Activated CD4-positive, alpha-beta T cell treated with anti-CD3 and anti-CD28 coated beads, Interleukin-2, amount 50 U/mL, for 48 hours (primary cell): Measurements from ENCODE around the gene CNN2.
A peak's percentile ranks its signal among the peaks of the same experiment; 100 is the strongest.

Experiments
- DNase-seq, 2 experiments: peaks; one replicate each; pipeline ENCODE4 v3.0.0-alpha.2; 2020

CNN2 gene

DNA sequence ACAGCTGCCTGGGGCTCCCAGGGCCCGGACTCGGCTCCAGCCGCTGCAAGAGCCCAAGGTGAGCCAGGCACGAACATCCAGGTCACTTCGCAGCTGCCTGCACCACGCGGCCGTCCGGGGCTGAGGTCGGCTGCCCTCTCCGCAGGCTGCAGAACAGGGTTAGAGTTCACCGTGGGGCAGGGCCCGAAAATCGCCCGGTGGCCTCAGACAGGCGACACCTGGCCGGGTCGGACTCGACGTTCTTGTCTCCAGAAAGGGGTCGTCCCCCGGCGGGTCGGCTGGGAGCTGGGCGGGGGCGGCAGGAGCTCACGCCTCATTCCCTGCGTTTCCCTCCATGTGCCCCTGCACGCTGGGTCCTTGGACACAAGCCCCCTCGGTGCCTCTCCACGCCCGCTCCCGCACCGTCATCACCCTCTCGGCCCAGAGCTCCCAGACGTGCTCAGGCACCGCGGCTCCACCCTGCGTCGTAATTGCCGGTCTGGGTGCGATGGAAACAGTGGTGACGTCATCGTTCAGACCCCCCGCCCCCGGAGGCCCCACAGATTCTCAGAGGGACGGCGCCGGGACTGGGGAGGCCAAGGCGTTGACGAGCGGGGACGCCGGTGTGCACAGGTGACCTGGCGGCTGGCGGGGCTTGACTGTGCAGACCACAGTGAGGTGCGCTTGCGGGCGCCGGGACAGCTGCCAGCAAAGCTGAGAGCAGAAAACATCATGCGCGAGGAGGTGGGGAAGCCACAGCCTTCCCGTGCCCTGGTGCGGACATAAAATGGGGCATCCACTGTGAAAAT, 30.2 kb upstream of the CNN2 start:
- DNase-seq: peak; percentile 70 to 73

DNA sequence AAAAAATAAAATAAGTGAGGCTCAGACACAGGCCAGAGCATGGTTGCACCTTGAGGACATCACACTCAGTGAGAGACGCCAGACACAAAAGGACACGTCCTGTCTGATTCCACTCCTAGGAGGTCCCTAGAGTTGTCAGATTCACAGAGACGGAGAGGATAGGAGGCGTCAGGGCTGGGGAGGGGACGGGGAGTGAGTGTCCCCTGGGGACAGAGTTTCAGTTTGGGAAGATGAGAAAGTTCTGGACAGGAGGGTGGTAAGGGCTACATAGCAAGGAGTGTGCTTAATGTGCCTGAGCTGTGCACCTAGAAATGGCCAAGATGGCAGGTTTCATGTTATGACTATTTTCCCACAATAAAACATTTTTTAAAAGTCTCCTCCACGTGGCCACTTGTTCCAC, 28.3 kb upstream of the CNN2 start:
- DNase-seq: no peak

DNA sequence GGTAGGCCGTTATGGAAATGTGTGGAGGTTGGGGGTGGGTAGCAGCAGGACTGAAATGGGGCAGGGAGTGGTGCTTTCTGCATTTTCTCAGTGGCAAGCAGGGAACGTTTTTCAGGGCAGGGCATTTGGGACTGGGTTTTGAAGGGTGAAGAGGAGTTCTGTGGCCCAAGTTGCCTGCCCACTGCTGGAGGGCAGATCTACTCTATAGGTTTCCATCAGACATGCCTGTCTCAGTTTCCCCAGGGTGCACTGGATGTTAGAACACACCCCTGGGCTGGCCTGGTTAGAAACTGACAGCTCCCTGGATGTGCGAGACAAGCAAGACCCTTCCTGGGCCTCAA, 27.1 kb upstream of the CNN2 start:
- DNase-seq: no peak

DNA sequence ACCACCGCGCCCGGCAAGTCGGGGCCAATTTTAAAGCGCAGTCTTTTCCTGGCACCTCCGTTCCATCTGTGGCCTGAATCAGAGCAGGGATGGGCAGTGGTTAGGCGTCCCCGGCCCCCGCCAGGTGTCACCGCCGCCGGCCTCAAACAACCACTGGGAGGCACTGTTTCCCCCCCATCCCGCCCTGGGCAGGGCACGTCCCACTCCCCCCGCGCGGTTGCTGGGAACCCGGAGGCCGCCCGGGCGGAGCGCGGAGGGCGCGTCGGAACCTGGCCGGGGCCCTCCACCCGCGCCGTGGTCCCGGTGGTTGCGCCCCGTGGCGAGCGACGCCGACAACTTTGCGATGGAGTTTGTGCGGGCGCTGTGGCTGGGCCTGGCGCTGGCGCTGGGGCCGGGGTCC, 26.3 kb upstream of the CNN2 start, which contains the start of gene GRIN3B:
TSS of gene GRIN3B (plus strand) at position 325 of the 400 bp plus-strand sequence. CDS start at position 344, 19 bp downstream.
- peak; percentile 80 to 83 for DNase-seq

DNA sequence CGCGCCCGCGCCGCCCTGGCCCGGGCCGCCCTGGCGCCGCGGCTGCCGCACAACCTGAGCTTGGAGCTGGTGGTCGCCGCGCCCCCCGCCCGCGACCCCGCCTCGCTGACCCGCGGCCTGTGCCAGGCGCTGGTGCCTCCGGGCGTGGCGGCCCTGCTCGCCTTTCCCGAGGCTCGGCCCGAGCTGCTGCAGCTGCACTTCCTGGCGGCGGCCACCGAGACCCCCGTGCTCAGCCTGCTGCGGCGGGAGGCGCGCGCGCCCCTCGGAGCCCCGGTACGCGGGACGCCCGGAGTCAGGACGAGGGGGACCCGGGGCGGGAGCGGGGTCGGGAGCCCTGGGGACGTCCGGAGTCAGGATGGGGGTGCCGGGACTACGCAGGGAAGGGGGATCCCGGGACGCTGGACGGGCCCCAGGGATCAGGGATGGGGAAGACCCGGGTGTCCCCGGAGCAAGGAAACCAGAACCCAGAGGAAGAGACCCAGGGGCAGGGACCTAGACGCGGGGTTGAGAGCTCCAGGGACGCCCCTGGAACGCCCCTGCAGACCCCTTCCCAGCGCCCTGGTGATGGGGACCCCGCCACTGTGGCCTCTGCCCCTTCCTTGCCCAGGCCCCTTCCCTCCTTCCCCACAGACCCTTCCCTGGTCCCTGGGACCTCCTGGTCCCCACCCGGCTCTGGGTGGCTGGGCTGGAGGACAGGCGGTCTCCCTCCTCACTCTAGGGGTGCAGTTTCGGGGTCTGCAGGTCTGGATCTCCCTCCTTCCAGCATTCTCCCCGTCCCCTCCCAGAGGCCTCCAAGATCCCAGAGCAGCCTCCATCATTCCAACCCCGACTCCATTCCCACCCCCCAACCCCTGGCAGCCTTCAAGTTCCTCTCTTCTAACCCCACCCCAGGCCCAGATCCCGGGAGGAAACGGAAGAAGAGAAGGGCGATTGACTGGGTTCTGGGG, 25.5 kb upstream of the CNN2 start:
- no peak for DNase-seq

DNA sequence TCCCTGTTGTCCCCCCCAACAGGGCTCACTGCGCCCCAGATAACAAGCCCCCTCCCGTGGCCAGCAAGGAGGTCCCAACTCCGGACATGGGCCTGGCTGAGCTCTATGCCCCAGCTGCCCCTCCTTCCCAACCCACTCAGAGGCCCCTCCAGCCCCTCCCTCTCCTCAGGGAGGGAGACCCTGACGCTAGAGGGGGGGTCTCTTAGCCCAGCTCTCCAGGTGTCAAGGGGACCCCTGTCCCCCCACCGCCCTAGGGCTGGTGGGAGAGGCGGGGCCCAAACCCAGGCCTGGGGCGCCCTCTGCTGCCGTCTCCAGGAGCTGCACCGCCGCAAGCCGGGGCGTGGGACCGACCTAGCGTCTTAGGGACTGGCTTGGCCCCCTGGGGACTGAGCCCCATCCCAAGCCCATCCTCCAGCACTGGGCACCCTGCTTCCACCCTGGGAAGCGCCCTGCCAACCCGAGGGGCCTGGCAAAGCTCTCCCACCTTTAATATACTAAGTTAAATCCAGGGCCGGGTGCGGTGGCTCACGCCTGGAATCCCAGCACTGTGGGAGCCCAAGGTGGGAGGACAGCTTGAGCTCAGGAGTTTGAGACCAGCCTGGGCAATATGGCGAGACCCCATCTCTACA, 24.8 kb upstream of the CNN2 start:
- DNase-seq: peak; percentile 76 to 82

DNA sequence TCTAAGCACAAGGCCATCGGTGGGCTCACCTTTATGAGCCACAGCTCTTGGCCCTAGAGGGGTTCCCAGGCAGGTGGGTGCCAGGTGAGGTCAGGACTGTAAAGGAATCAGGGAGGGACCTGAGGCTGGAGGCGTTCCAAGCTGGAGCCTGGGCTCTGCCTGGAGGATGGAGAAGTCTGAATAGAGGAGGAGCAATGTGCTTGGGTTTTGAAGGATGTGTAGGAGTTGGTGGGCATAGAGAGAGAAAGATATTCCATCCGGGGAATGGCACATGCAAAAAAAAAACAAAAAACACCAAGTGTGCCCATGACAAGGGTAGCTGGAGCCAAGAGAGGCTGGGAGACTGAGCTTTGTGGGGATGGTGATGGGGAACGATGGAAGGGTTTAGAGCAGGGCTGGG, 23.8 kb upstream of the CNN2 start:
- DNase-seq: no peak

DNA sequence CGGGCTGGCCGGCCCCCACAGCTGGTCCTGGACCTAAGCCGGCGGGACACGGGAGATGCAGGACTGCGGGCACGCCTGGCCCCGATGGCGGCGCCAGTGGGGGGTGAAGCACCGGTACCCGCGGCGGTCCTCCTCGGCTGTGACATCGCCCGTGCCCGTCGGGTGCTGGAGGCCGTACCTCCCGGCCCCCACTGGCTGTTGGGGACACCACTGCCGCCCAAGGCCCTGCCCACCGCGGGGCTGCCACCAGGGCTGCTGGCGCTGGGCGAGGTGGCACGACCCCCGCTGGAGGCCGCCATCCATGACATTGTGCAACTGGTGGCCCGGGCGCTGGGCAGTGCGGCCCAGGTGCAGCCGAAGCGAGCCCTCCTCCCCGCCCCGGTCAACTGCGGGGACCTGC, 23.1 kb upstream of the CNN2 start:
- DNase-seq: no peak

DNA sequence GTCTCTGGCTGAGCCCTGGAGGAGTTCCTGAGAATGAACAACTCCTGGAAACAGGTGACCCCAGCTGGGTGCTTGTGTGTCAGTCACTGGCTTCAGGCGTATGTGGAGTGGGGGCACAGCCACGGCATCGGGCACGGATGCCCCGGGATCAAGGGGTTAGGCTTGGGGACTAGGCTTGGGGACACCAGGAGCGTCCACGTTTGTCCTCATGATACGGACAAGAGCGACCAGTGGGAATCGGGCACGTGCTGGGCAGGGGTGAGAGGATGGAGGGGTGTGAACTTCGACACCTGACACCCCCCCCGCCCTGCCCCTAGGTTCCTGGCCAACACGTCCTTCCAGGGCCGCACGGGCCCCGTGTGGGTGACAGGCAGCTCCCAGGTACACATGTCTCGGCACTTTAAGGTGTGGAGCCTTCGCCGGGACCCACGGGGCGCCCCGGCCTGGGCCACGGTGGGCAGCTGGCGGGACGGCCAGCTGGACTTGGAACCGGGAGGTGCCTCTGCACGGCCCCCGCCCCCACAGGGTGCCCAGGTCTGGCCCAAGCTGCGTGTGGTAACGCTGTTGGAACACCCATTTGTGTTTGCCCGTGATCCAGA, 22.1 kb upstream of the CNN2 start:
- DNase-seq: no peak

DNA sequence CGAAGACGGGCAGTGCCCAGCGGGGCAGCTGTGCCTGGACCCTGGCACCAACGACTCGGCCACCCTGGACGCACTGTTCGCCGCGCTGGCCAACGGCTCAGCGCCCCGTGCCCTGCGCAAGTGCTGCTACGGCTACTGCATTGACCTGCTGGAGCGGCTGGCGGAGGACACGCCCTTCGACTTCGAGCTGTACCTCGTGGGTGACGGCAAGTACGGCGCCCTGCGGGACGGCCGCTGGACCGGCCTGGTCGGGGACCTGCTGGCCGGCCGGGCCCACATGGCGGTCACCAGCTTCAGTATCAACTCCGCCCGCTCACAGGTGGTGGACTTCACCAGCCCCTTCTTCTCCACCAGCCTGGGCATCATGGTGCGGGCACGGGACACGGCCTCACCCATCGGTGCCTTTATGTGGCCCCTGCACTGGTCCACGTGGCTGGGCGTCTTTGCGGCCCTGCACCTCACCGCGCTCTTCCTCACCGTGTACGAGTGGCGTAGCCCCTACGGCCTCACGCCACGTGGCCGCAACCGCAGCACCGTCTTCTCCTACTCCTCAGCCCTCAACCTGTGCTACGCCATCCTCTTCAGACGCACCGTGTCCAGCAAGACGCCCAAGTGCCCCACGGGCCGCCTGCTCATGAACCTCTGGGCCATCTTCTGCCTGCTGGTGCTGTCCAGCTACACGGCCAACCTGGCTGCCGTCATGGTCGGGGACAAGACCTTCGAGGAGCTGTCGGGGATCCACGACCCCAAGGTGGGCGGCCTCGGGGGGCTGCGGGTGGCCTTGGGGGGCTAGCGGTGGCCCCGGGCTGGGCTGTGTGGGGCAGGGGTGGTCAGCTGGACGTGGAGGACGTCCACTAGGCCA, 21.4 kb upstream of the CNN2 start:
- DNase-seq: no peak

DNA sequence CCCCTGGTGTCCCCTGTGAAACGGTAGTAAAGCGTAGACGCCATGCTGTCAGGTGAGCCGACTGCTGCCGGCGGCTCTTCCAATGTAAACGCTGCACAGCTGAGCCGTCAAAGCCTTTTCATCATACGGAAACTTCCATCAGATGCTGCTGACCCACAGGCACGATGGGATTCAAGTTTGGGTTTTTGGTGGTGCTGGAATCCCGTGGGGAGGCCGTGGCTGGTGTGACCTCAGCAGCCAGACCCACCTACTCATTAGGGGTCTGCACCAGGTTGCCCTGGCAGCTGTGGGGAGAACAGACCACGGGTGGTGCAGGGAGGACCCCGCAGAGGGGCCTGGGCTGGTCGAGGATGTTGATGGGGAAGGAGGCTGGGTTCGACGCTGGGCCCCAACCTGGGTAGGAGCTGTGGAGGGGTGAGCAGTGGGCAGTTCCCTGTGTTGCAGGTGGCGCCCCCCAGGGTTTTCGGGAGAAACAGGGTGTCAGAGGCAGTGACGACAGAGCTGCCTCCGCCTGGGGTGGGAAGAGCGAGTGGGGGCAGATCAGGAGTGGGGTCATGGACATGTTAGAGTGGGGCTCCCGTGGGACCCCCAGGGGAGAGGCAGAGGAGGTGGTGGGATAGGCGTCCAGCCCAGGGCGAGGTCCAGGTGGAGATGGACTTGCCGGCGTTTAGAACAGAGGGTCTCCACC, 19.6 kb upstream of the CNN2 start:
- DNase-seq: no peak

DNA sequence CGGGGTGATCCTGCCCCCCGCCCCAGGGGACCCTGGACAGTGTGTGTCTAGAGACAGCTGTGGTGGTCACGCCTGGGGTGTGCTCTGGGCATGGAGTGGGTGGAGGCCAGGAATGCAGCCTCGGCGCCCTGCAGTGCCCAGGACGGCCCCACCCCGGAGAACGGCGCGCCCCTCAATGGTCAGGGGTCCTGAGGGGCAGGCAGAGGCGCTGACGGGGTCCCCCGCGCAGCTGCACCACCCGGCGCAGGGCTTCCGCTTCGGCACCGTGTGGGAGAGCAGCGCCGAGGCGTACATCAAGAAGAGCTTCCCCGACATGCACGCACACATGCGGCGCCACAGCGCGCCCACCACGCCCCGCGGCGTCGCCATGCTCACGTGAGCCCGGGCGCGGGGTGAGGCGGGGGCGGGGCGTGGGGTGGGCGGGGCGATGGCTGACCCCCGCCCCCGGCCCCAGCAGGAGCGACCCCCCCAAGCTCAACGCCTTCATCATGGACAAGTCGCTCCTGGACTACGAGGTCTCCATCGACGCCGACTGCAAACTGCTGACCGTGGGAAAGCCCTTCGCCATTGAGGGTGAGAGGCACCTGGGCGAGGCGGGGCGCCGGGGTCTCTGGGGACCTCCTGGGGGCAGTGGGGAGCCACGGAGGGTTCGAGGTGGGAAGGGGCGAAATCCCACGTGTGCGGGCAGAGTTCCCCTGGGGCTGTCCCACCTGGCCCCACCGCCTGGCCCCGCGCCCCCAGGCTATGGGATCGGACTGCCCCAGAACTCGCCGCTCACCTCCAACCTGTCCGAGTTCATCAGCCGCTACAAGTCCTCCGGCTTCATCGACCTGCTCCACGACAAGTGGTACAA, 18.8 kb upstream of the CNN2 start:
- no peak for DNase-seq

DNA sequence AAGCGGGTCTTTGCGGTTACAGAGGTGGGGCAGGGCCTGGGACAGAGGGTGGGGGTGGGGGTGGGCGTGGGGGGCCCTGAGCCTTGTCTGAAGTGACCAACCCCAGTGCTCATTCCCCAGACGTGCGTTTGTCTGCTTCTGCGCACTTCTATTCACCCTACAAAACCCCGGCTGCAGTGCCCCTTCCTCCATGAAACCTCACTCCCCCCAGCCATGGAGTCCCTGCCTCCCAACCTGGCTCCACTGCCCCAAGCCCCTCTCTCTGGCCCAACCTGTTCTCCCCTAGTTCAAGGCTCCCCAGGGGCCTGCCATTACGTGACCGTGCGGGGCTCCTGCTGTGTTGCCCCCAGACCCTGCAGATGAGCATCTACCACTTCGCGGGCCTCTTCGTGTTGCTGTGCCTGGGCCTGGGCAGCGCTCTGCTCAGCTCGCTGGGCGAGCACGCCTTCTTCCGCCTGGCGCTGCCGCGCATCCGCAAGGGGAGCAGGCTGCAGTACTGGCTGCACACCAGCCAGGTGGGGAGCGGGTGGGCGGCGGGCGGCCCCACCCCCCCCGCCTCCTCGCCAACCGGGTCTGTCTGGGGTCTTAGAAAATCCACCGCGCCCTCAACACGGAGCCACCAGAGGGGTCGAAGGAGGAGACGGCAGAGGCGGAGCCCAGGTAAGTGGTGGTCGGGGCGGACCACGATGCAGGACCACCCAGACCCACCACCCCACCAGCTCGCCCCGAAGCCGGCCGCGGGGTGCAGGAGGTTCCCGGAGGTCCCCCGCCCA, 18.0 kb upstream of the CNN2 start:
- DNase-seq: no peak

DNA sequence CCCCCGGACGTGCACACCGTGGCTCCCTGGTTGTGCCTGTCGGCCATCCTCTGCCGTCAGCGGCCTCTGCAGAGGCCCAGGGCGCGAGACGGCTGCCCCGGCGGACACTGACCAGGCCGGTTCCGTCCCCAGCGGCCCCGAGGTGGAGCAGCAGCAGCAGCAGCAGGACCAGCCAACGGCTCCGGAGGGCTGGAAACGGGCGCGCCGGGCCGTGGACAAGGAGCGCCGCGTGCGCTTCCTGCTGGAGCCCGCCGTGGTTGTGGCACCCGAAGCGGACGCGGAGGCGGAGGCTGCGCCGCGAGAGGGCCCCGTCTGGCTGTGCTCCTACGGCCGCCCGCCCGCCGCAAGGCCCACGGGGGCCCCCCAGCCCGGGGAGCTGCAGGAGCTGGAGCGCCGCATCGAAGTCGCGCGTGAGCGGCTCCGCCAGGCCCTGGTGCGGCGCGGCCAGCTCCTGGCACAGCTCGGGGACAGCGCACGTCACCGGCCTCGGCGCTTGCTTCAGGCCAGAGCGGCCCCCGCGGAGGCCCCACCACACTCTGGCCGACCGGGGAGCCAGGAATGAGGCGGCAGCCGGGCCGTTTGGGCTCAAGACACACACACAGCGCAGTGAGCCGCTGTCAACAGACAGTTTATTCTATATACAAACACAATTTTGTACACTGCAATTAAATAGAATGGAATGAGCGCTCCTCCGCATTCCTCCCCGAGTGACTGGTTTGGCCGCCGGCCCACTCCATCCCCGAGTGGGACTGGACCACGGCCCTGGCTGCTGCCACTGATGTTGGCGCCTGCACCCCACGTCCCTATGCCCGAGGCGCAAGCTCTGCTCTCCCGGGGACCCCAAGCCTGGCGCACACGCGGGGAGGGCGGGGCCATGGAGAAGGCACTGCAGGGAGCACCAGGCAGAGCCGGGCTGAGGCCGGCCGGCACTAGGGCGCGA, 17.1 kb upstream of the CNN2 start:
- no peak for DNase-seq

DNA sequence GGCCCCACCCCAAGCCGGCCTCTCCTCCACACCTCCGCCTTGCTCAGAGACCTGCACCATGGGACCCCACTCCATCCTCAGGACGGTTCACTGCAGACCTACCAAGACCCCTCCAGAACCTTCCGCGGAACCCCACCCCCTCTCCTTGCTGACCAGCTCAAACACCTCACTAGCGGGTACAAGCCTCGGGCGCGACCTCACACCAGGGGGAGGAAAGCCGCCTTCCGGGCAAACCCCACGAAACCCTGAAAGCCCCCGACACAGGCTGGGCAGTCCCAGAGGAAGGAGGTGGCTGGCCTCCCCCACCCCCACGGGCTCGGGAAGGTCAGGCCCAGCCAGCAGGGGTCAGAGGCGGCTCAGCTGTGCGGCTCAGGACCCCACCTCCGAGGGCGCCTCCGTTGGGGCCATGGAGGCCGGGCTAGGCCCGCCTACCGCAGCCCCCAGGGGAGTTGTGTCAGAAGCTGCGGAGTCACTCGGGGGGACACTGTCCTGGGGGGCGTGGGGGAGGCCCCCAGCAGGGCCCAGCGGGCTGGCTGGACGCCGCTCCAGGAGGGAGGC, 16.3 kb upstream of the CNN2 start:
- DNase-seq: no peak

DNA sequence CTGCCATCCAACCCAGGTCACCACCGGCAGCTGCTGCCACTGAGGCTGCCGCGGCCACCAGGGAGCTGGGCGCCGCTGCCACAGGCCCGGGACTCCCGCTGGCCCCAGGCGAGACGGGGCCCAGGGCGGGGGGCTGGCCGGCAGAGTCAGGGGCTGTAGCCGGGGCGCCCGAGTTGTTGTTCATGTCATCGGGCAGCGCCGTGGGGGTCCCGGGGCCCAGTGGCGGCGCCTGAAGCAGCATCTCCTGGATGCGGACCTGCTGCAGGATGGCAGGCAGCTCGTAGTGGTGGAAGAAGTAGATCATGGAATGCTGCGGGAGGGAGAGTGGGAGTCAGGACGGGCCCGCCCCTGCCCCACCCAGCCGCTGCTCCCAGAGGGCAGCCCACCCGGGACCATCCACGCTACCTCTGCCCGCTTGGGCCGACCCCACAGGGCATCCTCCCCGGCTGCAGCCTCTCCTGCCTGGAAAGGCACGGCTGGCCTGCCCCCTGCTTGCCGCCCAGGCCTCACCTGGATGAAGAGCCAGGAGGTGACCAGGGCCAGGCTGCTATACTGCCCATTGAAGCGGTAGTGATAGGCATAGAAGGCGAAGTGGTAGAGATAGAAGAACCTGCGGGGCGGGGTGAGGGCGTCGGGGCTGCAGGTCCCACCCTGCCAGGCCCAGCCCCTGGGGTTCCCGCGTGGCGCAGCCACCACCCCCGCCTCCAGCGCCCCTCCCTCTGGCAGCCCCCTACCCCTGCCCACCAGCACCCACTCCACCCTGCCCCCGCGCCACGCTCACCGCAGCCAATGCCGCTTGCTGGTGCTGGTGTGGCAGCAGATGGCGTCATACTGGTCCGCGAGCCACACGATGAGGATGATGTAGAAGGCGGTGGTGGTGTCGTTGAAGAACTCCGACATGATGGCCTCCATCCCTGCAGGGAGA, 15.6 kb upstream of the CNN2 start:
- no peak for DNase-seq

DNA sequence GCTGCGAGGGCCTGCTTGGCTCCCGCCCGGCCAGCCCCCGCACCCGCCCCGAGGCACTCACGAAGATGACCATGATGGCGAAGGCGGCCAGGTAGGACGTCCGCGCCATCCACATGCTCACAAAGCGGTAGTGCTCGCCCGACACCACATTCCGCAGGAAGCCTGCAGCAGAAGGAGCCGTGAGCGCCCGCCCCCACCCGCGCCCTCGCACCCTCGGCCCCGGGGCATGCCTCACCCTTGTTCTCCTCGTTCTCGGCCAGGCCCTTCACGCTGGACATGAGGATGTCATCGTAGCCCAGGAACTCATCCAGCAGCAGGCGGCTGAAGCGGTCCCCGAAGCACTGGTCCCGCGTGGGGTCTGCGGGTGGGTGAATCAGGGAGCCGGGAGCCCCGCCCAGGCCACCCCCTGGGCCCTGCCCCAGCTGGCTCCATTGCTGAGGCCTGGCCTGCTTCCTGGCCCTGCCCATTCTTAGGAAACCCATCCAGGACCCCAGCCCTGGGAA, 14.5 kb upstream of the CNN2 start:
- no peak for DNase-seq
